ENCODE results near the gene CORT.
A peak's percentile ranks its signal among the peaks of the same experiment; 100 is the strongest.

The CORT gene

DNA sequence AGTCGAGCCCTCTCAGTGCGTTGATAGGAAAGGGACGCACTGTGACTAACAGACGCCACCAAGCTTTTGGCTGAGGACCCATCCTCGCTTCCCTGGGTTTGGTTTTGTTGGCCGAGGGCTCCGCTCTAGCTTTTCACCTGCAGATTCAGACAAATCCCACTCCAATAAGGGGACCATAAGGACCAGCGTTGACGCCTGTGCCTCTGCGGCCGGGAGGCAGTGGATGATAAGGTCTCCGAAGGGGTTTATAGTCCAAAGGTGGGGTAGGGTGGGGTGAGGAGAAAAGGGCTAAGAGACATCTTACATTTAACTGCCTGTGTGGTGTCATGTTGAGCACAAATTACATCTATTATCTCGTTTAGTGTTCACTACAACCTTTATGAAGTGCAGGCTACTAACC, 25.7 kb downstream of the CORT start:
- DNase-seq = no peak

DNA sequence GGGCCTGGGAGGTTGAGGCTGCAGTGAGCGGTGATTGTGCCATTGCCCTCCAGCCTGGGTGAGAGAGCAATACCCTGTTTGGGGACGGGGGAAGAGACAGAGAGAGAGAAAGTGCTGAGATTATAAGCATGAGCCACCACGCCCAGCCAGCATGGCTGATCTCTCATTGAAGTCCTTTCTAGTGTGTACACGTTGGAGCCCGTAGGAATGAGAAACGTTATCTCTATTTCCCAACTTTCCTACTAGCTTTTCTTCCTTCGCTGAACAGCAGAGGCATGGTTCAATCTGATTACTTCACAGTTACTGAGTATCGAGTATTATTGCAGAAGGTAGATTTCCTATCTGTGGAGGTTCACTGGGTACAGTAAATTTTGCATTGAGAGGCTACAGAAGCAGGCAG, 29.5 kb downstream of the CORT start:
- DNase-seq = no peak

DNA sequence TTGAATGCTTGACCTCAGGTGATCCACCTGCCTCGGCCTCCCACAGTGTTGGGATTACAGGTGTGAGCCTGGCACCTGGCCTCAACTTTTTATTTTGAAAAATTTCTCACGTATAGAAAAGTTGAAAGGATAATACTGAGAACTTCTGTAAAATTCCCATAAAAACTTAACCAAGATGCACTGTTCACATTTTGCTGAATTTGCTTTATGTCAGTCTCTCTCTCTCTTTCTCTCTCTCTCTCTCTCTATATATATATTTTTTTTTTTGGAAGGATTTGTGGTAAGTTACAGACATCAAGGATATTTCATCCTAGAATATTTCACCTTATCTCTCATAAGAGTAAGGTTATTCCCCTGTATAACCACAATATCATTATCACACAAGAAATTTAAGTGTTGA, 30.8 kb downstream of the CORT start:
- no peak for DNase-seq

DNA sequence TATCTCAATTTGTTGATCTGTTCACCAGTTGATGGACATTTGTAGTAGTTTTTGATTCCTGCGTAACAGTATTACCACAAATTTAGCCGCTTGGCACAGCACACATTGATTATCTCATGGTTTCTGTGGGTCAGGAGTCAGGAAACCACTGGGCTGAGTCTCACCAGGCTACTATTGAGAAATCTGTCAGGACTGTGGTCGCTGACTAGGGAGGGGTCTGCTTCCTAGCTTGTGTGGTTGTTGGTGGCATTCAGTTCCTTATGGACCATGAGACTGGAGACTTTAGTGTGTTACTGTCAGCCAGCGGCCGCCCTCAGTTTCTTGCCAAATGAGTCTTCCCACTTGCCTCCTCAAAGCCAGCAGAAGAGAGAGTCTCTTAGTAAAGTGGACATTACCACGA, 34.7 kb downstream of the CORT start:
- no peak for DNase-seq

DNA sequence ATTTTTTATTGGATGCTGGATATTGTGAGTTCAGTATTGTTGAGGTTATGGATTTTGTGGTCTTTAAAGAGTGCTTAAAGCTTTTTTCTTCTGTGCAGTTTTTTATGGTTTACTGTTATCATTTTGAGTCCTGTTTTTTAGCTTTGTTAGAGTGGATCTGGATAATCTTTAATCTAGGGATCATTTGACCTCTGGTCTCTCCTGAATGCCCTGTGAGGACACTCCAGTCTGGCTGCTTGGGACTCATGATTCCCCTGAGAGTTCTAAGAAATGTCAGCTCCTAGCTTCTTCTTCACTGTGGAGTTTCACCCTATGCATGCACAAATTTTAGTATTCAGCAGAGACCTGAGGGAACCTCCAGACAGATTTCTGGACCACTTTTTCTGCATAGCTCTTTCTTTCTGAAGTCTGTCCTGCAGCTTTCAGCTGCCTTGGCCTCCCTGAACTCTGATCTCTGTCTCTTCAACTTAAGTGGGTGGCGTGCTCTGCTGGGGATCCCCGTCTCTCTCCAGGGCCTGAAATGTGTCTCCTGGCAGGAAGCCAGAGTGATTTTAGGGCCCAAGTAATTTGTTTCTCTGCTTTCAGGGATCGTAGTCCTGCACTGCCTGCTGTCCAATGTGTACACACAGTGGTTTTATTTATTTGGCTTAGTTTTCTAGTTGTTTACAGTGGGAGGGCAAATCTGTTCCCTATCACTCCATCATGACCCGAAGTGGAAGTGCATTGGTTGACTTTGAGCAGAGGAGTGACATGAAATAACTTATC, 39.6 kb downstream of the CORT start:
- DNase-seq = no peak

DNA sequence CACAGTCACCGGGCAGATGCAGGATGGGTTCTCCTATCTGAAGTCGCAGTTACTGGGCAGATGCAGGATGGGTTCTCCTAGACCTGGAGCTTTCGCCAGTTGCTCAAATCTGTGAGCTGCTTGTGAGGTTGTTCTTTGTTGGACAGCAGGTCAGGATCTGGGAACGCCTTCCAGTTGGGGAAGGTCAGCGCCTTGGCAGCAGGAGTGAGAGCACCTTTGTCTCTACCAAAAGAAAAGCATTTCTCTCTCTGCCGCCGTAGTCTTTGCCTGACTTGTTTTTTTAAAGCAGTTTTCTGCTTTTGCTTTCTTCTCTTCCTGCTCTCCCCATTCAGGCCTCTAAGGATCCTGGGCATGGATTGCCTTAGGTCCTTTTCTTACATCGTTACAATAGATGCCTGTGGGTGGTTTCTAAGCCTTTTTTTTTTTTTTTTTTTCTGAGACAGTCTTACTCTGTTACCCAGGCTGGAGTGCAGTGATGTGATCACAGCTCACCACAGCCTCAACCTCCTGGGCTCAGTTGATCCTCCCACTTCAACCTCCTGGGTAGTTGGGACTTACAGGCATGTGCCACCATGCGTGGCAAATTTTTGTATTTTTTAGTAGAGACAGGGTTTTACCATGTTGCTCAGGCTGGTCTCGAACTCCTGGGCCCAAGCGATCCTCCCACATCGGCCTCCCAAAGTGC, 40.6 kb downstream of the CORT start:
- DNase-seq = no peak

DNA sequence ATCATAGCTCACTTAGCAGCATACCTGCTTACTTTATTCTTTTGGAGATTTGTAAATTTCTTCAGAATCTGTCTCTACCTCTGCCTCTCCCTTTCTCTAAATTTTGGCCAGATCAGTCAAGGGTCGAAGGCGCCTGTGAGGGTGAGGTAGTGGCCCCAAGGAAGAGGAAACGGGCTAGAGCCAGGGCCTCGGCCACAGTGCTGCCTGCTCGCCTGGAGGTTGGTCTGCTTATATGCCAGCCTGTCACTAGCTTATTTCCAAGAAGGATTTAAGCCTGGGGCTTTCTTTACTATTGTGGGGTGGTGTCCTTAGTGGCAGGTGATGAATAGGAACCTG, 44.6 kb downstream of the CORT start:
- no peak for DNase-seq

DNA sequence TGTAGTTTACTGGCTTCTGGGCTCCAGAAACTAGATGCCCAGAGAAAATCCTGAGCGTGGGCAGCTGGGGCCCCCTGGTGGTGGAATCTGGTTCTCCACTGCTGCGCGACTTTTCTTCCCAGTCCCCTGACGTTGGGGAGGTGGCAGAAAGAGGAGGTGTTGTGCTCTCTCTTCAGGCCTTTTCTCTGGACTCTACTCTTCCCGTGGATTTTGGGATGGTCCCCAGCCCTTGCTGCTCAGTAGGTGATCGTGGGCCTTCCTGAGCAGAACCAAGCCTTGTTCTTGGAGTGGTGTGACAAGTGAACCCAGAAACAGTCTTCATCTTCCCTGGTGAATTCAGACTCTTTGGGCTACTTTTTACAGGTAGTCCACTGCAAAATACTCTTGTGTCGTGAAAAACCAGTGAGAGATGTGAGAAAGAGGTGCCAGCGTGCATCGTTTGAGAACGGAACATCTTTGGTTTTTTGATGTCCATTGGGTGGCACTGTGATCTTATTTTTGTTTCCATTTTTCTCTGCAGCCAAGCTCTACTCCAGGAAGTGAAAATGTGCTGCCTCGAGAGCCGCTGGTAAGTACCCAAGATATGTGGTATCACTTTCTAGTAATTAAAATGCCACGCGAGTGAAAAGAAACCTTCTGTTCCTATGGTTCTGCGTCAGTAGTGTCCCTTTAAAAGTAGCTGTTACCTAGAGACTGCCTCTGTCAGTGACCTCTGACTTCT, 45.1 kb downstream of the CORT start:
- peak; percentile 53 for DNase-seq

DNA sequence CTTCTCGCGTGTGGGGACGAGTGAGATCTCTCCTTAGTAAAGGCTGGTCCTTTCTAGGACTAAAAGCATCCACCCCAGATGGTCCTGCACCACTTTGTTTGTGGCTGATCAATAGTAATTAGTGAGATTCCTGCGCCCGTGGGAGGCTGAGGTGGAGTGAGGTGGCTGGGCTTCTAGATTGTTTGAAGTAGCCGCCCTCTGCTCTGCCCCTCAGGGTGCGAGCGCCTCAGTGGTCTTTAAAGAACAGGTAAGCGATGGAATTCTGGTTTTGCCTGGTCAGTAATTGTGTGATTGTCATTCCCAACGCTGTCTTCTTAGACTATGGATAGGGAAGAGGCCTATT, 45.6 kb downstream of the CORT start:
- no peak for DNase-seq

DNA sequence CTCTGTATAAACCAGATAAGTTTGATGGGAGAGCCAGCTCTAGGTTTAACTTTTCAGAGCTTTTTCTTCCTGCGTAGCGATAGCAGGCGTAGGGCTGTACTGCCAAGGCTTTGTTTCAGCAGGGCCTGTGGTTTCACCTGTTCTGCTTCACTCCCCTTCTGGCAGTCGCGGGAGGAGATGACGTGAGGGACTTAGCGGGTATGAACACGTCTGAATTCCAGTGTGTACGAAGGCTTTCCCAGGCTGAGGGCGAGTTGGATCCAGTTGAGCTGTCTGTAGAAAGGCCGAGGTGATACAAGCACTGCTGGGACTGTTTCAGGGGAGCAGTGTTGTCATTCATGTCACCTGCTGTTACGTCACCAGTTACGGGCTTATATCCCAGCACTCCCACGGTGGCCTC, 46.1 kb downstream of the CORT start:
- no peak for DNase-seq

DNA sequence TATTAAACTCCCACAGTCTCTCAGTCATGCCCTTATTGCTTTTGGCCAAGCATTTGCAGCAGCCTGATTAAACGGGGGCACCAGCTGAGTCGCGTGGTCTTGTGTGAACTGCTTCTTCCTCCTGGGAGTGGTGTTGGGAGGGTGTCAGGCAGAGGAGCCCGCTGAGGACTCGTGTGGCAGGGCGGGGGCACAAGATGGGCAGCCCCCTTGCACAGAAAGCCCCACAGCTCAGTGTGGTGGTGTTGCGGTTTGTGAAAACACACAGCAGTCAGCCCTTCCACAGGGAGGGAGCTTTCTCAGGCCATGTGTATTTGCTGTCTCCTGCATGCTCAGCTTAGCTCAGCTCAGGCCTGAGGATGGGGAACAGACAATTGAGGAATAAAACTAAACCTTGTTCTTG, 47.3 kb downstream of the CORT start:
- no peak for DNase-seq

DNA sequence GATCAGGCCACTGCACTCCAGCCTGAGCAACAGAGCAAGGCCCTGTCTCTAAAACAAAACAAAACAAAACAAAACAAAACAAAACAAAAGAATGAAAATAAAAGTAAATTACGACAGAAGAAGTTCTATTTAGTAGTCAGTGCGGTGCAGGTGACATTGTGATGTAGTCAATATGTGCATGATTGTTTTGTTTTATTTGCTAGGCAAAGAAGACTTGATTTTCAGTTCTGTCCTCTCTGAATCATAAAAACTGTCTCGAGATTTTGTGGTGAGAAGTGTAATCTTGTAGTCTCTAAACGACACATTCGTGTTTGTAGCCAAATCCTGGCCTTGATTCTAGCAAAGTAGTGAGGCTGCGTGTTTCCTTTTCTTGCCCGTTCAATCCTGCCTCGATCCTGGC, 48.4 kb downstream of the CORT start:
- DNase-seq = no peak

Measured in fibroblast of skin of abdomen (primary cell).